ENCODE results near the gene TRIM3.

DNA sequence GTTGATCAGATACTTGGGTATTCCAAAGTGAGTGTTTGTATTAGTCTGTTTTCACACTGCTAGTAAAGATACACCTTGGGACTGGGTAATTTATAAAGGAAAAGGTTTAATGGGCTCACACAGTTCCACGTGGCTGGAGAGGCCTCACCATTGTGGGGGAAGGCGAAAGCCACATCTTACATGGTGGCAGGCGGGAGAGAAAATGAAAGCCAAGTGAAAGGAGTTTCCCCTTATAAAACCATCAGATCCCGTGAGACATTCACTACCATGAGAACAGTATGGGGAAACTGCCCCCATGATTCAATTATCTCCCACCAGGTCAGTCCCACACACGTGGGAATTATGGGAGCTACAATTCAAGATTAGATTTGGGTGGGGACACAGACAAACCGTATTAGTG lies 14.6 kb upstream of the TRIM3 start:
- TF ChIP-seq BHLHE40 (IDR thresholded peaks at IDR 0.05; ENCODE audit: borderline replicate concordance) (no peak), SP1 (IDR thresholded peaks at IDR 0.05) (no peak), FOXM1 (IDR thresholded peaks at IDR 0.05; ENCODE audit: borderline replicate concordance) (no peak), SUZ12 (IDR thresholded peaks at IDR 0.05) (no peak), NFRKB (IDR thresholded peaks at IDR 0.05) (no peak), HDGF (IDR thresholded peaks at IDR 0.05; ENCODE audit: borderline replicate concordance) (no peak), FOXK2 (IDR thresholded peaks at IDR 0.05) (no peak), CTBP1 (IDR thresholded peaks at IDR 0.05; ENCODE audit: borderline replicate concordance) (no peak), L3MBTL2 (conservative IDR thresholded peaks at IDR 0.05) (no peak)
- TF ChIP-seq, protein P1, sequence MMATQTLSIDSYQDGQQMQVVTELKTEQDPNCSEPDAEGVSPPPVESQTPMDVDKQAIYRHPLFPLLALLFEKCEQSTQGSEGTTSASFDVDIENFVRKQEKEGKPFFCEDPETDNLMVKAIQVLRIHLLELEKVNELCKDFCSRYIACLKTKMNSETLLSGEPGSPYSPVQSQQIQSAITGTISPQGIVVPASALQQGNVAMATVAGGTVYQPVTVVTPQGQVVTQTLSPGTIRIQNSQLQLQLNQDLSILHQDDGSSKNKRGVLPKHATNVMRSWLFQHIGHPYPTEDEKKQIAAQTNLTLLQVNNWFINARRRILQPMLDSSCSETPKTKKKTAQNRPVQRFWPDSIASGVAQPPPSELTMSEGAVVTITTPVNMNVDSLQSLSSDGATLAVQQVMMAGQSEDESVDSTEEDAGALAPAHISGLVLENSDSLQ (IDR thresholded peaks at IDR 0.05) = no peak

Measured in HEK293T (cell line).